HG02798 (cell line): ENCODE results near the gene SORCS2.

Source experiments
- ATAC-seq: cut with Tn5 transposase; IDR thresholded peaks from one replicate; pipeline ENCODE4 v1.9.1; 2021; ENCODE audit warnings: mild to moderate bottlenecking; ENCODE audit not compliant: unreplicated experiment, poor library complexity

Gene SORCS2

GRCh38 chr4:7394681-7395451 is 202.5 kb downstream of the SORCS2 start:
- ATAC-seq = no peak

- no peak for ATAC-seq
Measured at GRCh38 chr4:7395645-7396044, 203.3 kb downstream of the SORCS2 start.

- no peak for ATAC-seq
Measured at GRCh38 chr4:7396186-7396910, 204.0 kb downstream of the SORCS2 start.

- no peak for ATAC-seq
Measured at GRCh38 chr4:7397206-7398103, 205.1 kb downstream of the SORCS2 start.

- ATAC-seq = no peak
Measured at GRCh38 chr4:7398104-7398423, 205.7 kb downstream of the SORCS2 start.

GRCh38 chr4:7398788-7399439 is 206.6 kb downstream of the SORCS2 start:
- no peak for ATAC-seq

GRCh38 chr4:7399440-7400234 is 207.3 kb downstream of the SORCS2 start:
- ATAC-seq = no peak

- ATAC-seq = no peak
Measured at GRCh38 chr4:7400671-7401298, 208.4 kb downstream of the SORCS2 start.

- no peak for ATAC-seq
Measured at GRCh38 chr4:7402526-7402925, 210.2 kb downstream of the SORCS2 start.

GRCh38 chr4:7403001-7403400 is 210.7 kb downstream of the SORCS2 start:
- no peak for ATAC-seq

- ATAC-seq = no peak
Measured at GRCh38 chr4:7408166-7408565, 215.8 kb downstream of the SORCS2 start.

GRCh38 chr4:7410446-7410845 is 218.1 kb downstream of the SORCS2 start:
- no peak for ATAC-seq

- no peak for ATAC-seq
Measured at GRCh38 chr4:7411491-7411890, 219.2 kb downstream of the SORCS2 start.

GRCh38 chr4:7411896-7412553 is 219.7 kb downstream of the SORCS2 start:
- no peak for ATAC-seq

GRCh38 chr4:7412554-7412912 is 220.2 kb downstream of the SORCS2 start:
- ATAC-seq = no peak

- ATAC-seq = no peak
Measured at GRCh38 chr4:7414046-7414445, 221.7 kb downstream of the SORCS2 start.

- ATAC-seq = no peak
Measured at GRCh38 chr4:7414736-7415510, 222.6 kb downstream of the SORCS2 start.
